PC-3 (cell line): ENCODE measurements around the gene HPS5. TPM values are rescaled to one million over a fixed set of nuclear protein-coding genes. Genes with fewer than 3 reads are reported as not detected.

Experiments used
- ATAC-seq: fragments of 200-7000 bp; cut with Tn5 transposase; 2 replicates; pipeline ENCODE4 v1.9.1; 2020; ENCODE audit warnings: mild to moderate bottlenecking, moderate library complexity
- BruUV-seq: library from RNA; stranded (reverse); fragments of 400-500 nt; replicated peaks from 2 replicates; lab custom pipeline; 2021; lab: Mats Ljungman, UMichigan
- CTCF ChIA-PET: fragments of 300-600 bp; sonication (Branson Sonifier 250); formaldehyde crosslinking; loops from one replicate; lab custom pipeline; 2022; ENCODE audit warnings: antibody characterized with exemption; lab: Charles Lee
- POLR2A ChIA-PET: fragments of 300-600 bp; sonication (Branson Sonifier 250); formaldehyde crosslinking; loops from one replicate; lab custom pipeline; 2022; ENCODE audit warnings: antibody characterized with exemption; ENCODE audit not compliant: unreplicated experiment; lab: Charles Lee
- DNase-seq: peaks from one replicate; pipeline ENCODE4 v3.0.0-alpha.2; 2015
- H2AFZ ChIP-seq: fragments of 300-600 bp; sonication (generic); 2 replicates; pipeline ENCODE4 v1.6.0; 2016; ENCODE audit warnings: antibody characterized with exemption, low read length
- H3F3A ChIP-seq: fragments of 300-600 bp; sonication (generic); one replicate; pipeline ENCODE4 v1.6.0; 2017; ENCODE audit warnings: antibody characterized with exemption, low read length, control low read depth, mild to moderate bottlenecking; ENCODE audit not compliant: unreplicated experiment
- H3K27ac ChIP-seq: fragments of 300-600 bp; sonication (generic); 2 replicates; pipeline ENCODE4 v1.5.1; 2016; ENCODE audit warnings: mild to moderate bottlenecking, low read length
- H3K27me3 ChIP-seq: fragments of 300-600 bp; sonication (generic); 2 replicates; pipeline ENCODE4 v1.6.1; 2016; ENCODE audit warnings: low read length, mixed read lengths
- H3K36me3 ChIP-seq: fragments of 300-600 bp; sonication (generic); 2 replicates; pipeline ENCODE4 v1.6.1; 2016; ENCODE audit warnings: low read depth, mixed run types, low read length, mixed read lengths
- H3K4me1 ChIP-seq: fragments of 300-600 bp; sonication (generic); 2 replicates; pipeline ENCODE4 v1.5.1; 2016; ENCODE audit warnings: low read length; ENCODE audit not compliant: insufficient read depth
- H3K4me2 ChIP-seq: fragments of 300-600 bp; sonication (generic); 2 replicates; pipeline ENCODE4 v1.6.0; 2016; ENCODE audit warnings: low read length
- H3K4me3 ChIP-seq: fragments of 300-600 bp; sonication (generic); 2 replicates; pipeline ENCODE4 v1.5.1; 2016; ENCODE audit warnings: mild to moderate bottlenecking, low read length, mixed read lengths
- H3K79me2 ChIP-seq: fragments of 300-600 bp; sonication (generic); 2 replicates; pipeline ENCODE4 v1.6.1; 2017; ENCODE audit warnings: low read length, mixed read lengths
- H3K9ac ChIP-seq: fragments of 300-600 bp; sonication (generic); 2 replicates; pipeline ENCODE4 v1.6.0; 2016; ENCODE audit warnings: mild to moderate bottlenecking, low read length
- H3K9me2 ChIP-seq: fragments of 300-600 bp; sonication (generic); replicated peaks from 2 replicates; pipeline ENCODE4 v1.6.1; 2016; ENCODE audit warnings: mixed run types, low read length, mixed read lengths
- H3K9me3 ChIP-seq: fragments of 300-600 bp; sonication (generic); 2 replicates; pipeline ENCODE4 v1.6.1; 2016; ENCODE audit warnings: low read length, mixed read lengths
- H4K20me1 ChIP-seq: fragments of 300-600 bp; sonication (generic); 2 replicates; pipeline ENCODE4 v1.6.1; 2016; ENCODE audit warnings: low read length, mixed read lengths
- CTCF ChIP-seq: fragments of 300-600 bp; sonication (generic); conservative IDR thresholded peaks from 2 replicates; pipeline ENCODE4 v1.5.1; 2017; ENCODE audit warnings: antibody characterized with exemption, low read depth, mild to moderate bottlenecking, low read length
- EZH2 ChIP-seq: fragments of 300-600 bp; sonication (generic); IDR thresholded peaks from one replicate; pipeline ENCODE4 v1.6.1; 2017; ENCODE audit warnings: antibody characterized with exemption, mild to moderate bottlenecking, low read length; ENCODE audit not compliant: unreplicated experiment
- EZH2phosphoT487 ChIP-seq: fragments of 300-600 bp; sonication (generic); IDR thresholded peaks from 2 replicates; pipeline ENCODE4 v1.6.1; 2018; ENCODE audit warnings: mild to moderate bottlenecking, antibody characterized with exemption, low read length, borderline replicate concordance
- intact Hi-C: fragments of 100-400 bp; cut with micrococcal nuclease; formaldehyde crosslinking; loops from 2 replicates; pipeline ENCODE4 v1.9.0; 2023
- total RNA-seq: library from RNA; depleted of rRNA; stranded (reverse); fragments of >200 nt; gene quantifications from 2 replicates; pipeline ENCODE4 v1.2.3, GENCODE V29; 2014; rRNA removed

Gene HPS5
- total RNA-seq, 1 experiment from 2014 or later: 15.2 TPM

- intact Hi-C loops: no loop called here
- ChIA-PET POLR2A (no interaction called here), CTCF (no interaction called here)
- Histone ChIP-seq H3K4me3 (no peak overlapping the region), H3K9me2 (no peaks in the 10 kb centered on the region), H3K36me3 (no peaks in the 10 kb centered on the region), H3K4me2 (no peak overlapping the region), H3F3A (no peaks in the 10 kb centered on the region), H3K9me3 (no peaks in the 10 kb centered on the region), H4K20me1 (no peaks in the 10 kb centered on the region), H3K4me1 (no peaks in the 10 kb centered on the region), H3K9ac (no peak overlapping the region), H2AFZ (no peak overlapping the region), H3K27ac (no peak overlapping the region), H3K79me2 (no peaks in the 10 kb centered on the region), H3K27me3 (peaks cover 13% of the 10 kb centered on the region; the same call in 1 of the 2 replicates)
- TF ChIP-seq CTCF (no peak), EZH2phosphoT487 (no peak), EZH2 (no peak)
- no peak for ATAC-seq
- DNase-seq: no peak
- BruUV-seq: no TSS peak
Measured at GRCh38 chr11:18229501-18229900, 92.4 kb downstream of the HPS5 start.

Other genes starting within 250 kb of the HPS5 start
- gene SAAL1, start 216.1 kb downstream of the HPS5 start, total RNA-seq: 21.5 and 25.4 TPM in 2 replicates
- not detected in 2 replicates for gene MRGPRX3, start 189.6 kb downstream of the HPS5 start, total RNA-seq
- not detected in 2 replicates for gene MRGPRX4, start 149.3 kb downstream of the HPS5 start, total RNA-seq
- gene SAA4, start 85.3 kb downstream of the HPS5 start, total RNA-seq: not detected in 2 replicates
- not detected in 2 replicates for gene SAA2, start 73.5 kb downstream of the HPS5 start, total RNA-seq
- not detected in 2 replicates for gene SAA1, start 55.9 kb downstream of the HPS5 start, total RNA-seq
- 32.7 and 33.5 TPM in 2 replicates for gene GTF2H1, start 427 bp upstream of the HPS5 start, total RNA-seq
- gene LDHA, start 72.4 kb upstream of the HPS5 start, total RNA-seq: 1,402 and 1,441 TPM in 2 replicates
- gene LDHC, start 90.2 kb upstream of the HPS5 start, total RNA-seq: 0.15 TPM in 1 of 2 replicates, not detected in the other
- gene LDHAL6A, start 133.7 kb upstream of the HPS5 start, total RNA-seq: not detected in 2 replicates
- gene TSG101, start 204.8 kb upstream of the HPS5 start, total RNA-seq: 42.2 and 46.9 TPM in 2 replicates